Measurements from ENCODE around the gene NTSR2.

NTSR2 gene

GRCh38 chr2:11657195-11657594 is 12.8 kb downstream of the NTSR2 start:
- no peak for DNase-seq

- DNase-seq, result no peak
These were observed 13.3 kb downstream of the NTSR2 start for GRCh38 chr2:11656671-11657101.

- DNase-seq, result no peak
These were observed 13.7 kb downstream of the NTSR2 start for GRCh38 chr2:11656252-11656651.

GRCh38 chr2:11655495-11655894 is 14.5 kb downstream of the NTSR2 start:
- no peak for DNase-seq

GRCh38 chr2:11652553-11652952 is 17.4 kb downstream of the NTSR2 start:
- no peak for DNase-seq

GRCh38 chr2:11651856-11652548 is 18.0 kb downstream of the NTSR2 start:
- no peak for DNase-seq

DNA sequence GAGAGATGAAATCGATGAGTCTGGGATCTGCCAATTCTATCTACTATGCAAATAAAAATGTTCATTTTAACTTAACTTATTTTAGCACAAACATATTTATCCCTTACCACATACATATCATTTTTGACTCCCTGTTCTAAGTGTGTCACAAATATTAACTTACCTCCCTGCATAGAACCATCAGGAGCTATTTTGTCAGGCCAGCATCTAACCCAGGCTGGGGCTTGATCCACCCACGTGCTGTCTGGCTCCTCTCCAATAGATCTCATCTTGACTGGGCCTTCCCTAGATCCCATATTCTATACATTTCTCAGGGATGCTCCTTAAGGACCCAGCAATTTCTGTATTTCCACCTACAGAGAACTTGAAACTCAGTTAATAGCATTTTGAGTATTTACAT is 20.9 kb downstream of the NTSR2 start:
- no peak for DNase-seq

GRCh38 chr2:11647834-11648600 is 22.0 kb downstream of the NTSR2 start:
- DNase-seq, result no peak

- no peak for DNase-seq
These were observed 23.5 kb downstream of the NTSR2 start for GRCh38 chr2:11646530-11646929.

DNA sequence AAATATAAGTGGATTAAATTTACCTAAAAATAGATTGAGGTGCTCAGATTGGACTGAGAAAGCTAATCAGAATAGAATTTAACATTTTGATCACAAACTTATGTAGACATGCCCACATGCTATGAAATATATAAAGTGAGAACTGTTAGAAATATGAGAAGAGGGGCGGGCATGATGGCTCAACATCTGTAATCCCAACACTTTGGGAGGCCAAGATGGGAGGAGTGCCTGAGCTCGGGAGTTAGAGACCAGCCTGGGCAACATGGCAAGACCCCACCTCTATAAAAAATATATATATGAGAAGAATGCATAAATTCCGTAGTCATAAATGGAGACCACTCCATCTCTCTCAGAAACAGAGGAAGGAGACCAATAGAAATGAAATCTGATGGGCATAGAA is 25.7 kb downstream of the NTSR2 start:
- no peak for DNase-seq

DNA sequence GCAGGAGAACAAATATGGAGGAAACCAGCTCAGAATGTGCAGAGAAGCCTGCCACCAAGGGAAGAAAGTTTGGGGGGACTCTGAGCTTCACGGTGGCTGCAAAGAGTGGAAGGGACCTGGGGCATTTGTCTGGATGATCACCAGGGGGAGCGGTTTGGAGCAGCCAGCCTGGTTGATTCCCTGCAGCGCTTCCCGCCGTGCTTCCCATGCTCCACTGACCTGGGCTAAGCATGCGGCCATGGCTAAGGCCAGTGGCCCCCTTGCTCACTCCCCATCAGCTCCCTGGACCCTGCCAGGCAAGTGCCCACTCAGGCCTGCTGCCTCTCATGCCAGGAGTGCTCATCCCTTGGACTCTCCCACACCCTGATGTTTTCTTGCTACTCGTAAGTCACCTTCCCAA is 27.0 kb downstream of the NTSR2 start:
- no peak for DNase-seq

- no peak for DNase-seq
These were observed 29.9 kb downstream of the NTSR2 start for GRCh38 chr2:11640132-11640531.

DNA sequence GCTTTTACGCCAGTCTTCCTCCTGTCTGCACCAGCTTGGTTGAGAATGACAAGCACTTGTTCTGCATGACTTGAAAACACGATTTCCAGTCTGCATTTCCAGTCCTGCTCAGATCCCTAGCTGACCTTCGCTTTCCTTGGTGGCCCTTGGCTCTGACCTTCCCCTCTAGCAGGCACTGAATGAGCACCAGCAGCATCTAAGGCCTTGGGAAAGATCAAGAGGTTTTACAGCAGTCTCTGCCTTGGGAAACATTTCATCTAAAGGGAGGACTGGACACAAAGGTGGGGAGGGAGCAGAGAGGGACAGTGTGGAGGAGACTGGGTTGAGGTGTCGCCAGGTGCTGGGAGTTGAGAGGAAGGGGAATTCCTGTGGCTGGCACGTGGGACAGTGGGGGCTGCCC is 30.5 kb downstream of the NTSR2 start:
- no peak for DNase-seq

- no peak for DNase-seq
These were observed 32.4 kb downstream of the NTSR2 start for GRCh38 chr2:11637546-11637945.

- DNase-seq, result no peak
These were observed 33.3 kb downstream of the NTSR2 start for GRCh38 chr2:11636593-11637295.

GRCh38 chr2:11635141-11635540 is 34.9 kb downstream of the NTSR2 start:
- no peak for DNase-seq

DNA sequence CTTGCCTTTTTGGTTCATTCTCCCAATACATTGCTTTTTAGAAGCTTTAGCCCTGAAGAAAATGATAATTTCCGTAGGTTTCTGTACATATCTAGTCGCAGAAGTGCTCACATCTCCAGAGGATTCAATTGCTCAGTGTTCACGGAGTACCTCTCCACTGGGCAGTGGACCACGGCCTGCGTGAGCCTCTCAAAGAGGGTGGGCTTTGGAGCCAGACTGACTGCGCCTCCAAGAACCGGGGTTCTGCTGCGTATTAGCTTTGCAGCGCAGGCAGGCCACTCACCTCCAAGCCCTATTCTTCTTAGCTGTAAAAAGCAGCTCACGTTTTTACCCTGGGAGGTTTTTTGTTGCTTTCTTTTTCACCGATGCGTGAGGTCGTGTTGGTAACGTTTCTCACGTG is 35.4 kb downstream of the NTSR2 start:
- no peak for DNase-seq

DNA sequence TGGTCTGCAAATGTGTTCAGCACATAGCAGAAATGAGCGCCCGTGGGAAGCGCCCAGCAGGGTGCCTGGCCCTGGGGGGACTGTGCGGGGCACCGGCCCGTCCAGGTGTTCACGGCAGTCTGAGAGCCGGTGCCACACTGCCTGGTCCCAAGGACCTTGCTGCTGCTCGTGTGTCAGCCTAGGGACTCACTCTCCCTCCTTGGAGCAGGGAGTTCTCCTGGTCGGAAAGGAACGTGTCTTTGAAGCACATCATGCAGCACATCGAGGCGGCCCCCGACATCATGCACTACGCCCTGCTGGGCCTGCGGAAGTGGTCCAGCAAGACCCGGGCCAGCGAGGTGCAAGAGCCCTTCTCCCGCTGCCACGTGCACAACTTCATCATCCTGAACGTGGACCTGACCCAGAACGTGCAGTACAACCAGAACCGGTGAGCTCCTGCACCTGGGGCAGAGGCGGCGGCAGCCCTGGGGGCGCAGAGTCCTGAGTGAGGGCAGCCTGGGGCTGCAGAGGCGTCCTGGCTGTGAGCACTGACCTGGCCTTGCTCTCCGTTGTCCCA is 36.0 kb downstream of the NTSR2 start:
- DNase-seq, result no peak

GRCh38 chr2:11631462-11631861 is 38.5 kb downstream of the NTSR2 start:
- DNase-seq, result no peak

DNA sequence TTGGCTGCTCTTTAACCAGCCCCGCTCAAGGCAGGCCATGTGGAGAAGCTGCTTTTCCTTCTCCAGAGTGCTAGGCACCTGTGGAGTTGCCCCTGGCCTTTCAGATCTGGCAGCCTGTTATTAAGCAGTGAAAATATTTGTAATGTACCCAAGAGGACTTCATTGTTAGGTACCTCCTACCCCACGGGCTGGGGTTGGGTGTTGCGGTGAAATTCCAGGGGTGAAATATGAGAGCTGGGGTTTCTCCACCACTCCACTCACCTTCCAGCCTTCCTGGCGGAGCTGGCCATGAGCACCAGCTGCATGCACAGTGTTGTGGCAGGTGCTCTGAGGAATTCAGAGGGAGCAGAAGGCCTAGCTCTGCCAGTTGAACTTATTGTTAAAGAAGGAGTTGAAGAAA is 39.1 kb downstream of the NTSR2 start:
- no peak for DNase-seq

DNA sequence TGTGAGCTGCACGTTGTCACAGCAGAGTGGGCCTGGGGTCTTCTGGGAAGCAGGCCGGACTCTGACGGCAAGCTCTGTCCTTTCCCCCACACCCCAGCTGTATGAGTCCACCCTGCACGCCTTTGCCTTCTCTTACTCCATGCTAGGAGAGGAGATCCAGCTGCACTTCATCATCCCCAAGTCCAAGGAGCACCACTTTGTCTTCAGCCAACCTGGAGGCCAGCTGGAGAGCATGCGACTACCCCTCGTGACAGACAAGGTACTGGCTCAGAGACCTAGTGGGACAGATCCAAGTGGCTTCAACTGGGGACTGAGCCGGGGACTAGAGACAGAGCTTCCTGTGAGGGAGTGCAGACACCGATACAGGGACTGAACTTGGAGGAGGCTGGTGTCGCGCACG is 40.1 kb downstream of the NTSR2 start:
- DNase-seq, result no peak

DNA sequence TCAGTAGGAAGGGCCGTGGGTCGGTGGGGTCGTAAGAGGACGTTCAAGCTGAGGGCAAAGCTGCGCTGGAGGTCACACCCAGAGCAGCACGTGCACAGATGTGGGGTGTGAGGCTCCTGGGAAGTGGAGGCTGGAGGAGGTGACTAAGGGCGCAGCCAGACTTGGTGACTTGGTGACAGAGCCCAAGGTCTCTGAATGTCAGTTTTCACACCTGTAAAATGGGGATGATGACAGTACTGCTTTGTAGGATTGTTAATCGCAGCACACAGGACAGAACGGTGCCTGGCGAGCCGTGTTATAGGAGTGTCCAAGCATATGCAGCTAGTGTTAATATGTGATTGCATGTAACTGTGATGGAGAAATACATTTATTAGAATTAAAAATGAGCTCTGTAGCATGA is 40.8 kb downstream of the NTSR2 start:
- no peak for DNase-seq

DNA sequence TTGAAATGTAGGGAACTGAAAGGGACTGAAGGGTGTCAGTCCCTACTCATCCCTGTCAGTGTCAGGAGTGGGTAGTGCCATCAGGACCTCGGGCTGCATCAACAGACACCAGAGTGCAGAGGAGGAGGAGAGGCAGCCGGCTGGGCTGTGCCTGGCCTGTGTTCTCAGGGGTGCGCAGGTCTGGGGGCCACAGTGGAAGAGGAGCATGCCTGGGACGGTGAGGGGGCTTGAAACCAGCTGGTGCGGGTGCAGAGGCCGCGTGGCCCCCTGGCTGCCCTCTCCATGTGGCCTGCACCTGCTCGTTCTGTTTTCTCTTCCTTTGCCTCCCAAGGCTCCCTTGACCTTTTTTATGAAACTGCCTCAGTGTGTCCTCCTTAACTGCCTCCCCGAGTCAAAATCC is 41.3 kb downstream of the NTSR2 start:
- no peak for DNase-seq

DNA sequence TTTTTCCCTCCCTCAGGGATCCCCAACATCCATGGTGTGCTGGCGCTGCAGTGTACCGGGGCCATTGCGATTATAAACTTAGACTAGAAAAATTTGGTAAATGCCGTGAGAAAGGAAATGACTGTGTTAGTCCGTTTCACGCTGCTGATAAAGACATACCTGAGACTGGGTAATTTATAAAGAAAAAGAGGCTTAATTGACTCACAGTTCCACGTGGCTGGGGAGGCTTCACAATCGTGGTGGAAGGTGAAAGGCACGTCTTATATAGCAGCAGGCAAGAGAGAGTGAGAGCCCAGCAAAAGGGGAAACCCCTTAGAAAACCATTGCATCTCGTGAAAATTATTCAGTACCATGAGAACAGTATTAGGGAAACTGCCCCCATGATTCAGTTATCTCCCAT is 44.3 kb downstream of the NTSR2 start:
- no peak for DNase-seq

Data from CD4-positive, alpha-beta T cell treated with Interleukin-1 beta for 1 hour (primary cell).